A549 treated with CORT108297 at 1 μM for 4 hours (cell line): Measurements from ENCODE around the gene GOLGA6L26. TPM values are rescaled to one million over a fixed set of nuclear protein-coding genes. Genes with fewer than 3 reads are reported as not detected.

Experiments used
- total RNA-seq: library from RNA; stranded (reverse); fragments of 200-300 nt; extraction: Qiagen RNA extraction; gene quantifications from 5 replicates; pipeline ENCODE4 v1.2.3, GENCODE V29; 2022

Gene GOLGA6L26
- total RNA-seq, result not detected in 5 replicates

GRCh38 chr15:23334096-23334495, at the start of gene GOLGA6L26:
GOLGA6L26 (minus strand) TSS chr15:23334196; CDS start chr15:23334135, 61 bp downstream.

GRCh38 chr15:23354448-23354847, 20.5 kb upstream of the GOLGA6L26 start, which contains the start of gene GOLGA8S:
GOLGA8S (plus strand) TSS chr15:23354748; CDS start chr15:23354810, 62 bp downstream.

Other genes starting within 250 kb of the GOLGA6L26 start
- gene GOLGA6L1, start 197.4 kb downstream of the GOLGA6L26 start, total RNA-seq, result not detected in 5 replicates
- 0.13 to 0.18 TPM (median 0.16 TPM) in 5 replicates for gene GOLGA8S, start 20.6 kb upstream of the GOLGA6L26 start, total RNA-seq
- not detected in 5 replicates for gene GOLGA6L2, start 113.0 kb upstream of the GOLGA6L26 start, total RNA-seq
- gene MKRN3, start 231.5 kb upstream of the GOLGA6L26 start, total RNA-seq, result 1.5 to 2.8 TPM (median 2.5 TPM) in 5 replicates